AG09319 (cell line): ENCODE data around the gene PIP5K1B.

Experiments used
- DNase-seq: peaks from one replicate; pipeline ENCODE4 v3.0.0-alpha.2; 2010; ENCODE audit warnings: low read depth; ENCODE audit errors: extremely low read depth
- CTCF ChIP-seq: IDR thresholded peaks from 2 replicates; pipeline ENCODE4 v1.5.1; 2011; ENCODE audit warnings: low read depth, mild to moderate bottlenecking, inconsistent platforms, low read length, moderate library complexity

Gene PIP5K1B

GRCh38 chr9:68970151-68970550 is 265.1 kb downstream of the PIP5K1B start:
- TF ChIP-seq CTCF = no peak
- no peak for DNase-seq

- TF ChIP-seq CTCF = no peak
These were observed 268.6 kb downstream of the PIP5K1B start for GRCh38 chr9:68973619-68974018.

GRCh38 chr9:68974431-68974830 is 269.4 kb downstream of the PIP5K1B start:
- DNase-seq = no peak
- TF ChIP-seq CTCF = no peak

More at GRCh38 chr9:68973619-68974018, 268.6 kb downstream of the PIP5K1B start:
- no peak for DNase-seq

GRCh38 chr9:68974901-68975300 is 269.9 kb downstream of the PIP5K1B start:
- TF ChIP-seq CTCF = no peak
- no peak for DNase-seq

GRCh38 chr9:68975365-68976043 is 270.5 kb downstream of the PIP5K1B start:
- DNase-seq = no peak
- no peak for TF ChIP-seq CTCF

- no peak for TF ChIP-seq CTCF
- DNase-seq = no peak
These were observed 273.0 kb downstream of the PIP5K1B start for GRCh38 chr9:68978066-68978465.

- no peak for DNase-seq
- no peak for TF ChIP-seq CTCF
These were observed 273.5 kb downstream of the PIP5K1B start for GRCh38 chr9:68978501-68978900.
